Raji (cell line): ENCODE results near the gene NEGR1.

ENCODE experiments used
- POLR2A ChIP-seq: IDR thresholded peaks from 2 replicates; pipeline ENCODE4 v1.6.1; 2011; ENCODE audit warnings: low read depth, low read length, control low read depth; ENCODE audit not compliant: insufficient read depth

The NEGR1 gene

GRCh38 chr1:72282271-72283021, at the start of gene NEGR1:
Gene NEGR1, minus strand, starts transcription at chr1:72282539.
- no peak for TF ChIP-seq POLR2A

GRCh38 chr1:72326494-72326893, 44.2 kb upstream of the NEGR1 start:
- no peak for TF ChIP-seq POLR2A

GRCh38 chr1:72324451-72324850, 42.1 kb upstream of the NEGR1 start:
- TF ChIP-seq POLR2A: no peak

- TF ChIP-seq POLR2A: no peak
Observed at GRCh38 chr1:72322910-72323309, 40.6 kb upstream of the NEGR1 start.

- TF ChIP-seq POLR2A: no peak
Observed at GRCh38 chr1:72296501-72296900, 14.2 kb upstream of the NEGR1 start.

DNA sequence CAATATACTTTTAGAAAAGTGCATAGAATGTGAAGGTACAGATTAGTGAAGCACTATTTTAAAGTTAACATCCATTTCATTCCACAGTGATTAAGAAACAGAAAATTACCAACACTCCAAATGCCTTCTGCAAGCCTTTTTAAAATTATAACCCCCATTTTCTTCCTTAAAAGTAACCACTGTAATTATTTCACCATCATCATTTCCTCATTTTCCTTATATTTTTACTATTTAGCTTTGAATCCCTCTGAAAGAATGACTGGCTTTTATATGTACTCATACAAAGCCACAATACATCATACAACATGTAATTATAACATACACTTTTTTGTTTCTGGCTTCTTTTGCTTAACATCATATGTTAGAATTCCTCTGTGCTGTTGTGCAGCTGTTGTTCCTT, 6.5 kb upstream of the NEGR1 start:
- TF ChIP-seq POLR2A: no peak

DNA sequence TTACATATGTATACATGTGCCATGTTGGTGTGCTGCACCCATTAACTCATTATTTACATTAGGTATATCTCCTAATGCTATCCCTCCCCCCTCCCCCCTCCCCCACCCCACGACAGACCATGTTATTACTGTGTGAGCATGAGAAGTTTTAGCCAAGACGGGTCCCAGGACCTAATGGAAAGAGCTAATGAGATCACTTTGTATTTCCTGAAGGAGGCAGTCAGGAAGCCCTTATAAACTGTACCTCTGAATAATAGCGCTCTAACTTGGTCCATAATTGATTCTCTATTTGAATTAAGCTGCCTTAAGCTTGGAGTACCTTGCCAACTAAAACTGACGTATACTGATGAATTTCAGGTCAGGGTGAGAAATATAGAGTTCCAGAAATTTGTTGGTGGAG, 4.1 kb upstream of the NEGR1 start:
- TF ChIP-seq POLR2A: no peak

DNA sequence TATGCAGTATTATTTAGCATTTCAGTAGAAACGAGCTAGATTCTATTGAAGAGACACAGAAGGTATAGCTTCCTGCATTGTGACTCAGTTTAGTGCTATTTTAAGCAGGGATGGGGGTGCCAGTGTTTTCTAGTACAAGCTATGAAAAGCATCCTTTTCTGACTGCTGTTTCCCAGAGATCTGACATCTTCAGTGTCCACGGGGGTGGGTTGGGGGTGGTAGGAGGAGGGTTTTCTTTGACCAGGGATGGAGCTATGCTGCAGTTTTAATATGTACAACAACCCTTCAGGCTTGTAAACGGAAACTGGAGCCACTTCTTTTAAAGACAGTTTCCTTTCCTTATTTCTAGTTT, 2.7 kb upstream of the NEGR1 start:
- TF ChIP-seq POLR2A: no peak

DNA sequence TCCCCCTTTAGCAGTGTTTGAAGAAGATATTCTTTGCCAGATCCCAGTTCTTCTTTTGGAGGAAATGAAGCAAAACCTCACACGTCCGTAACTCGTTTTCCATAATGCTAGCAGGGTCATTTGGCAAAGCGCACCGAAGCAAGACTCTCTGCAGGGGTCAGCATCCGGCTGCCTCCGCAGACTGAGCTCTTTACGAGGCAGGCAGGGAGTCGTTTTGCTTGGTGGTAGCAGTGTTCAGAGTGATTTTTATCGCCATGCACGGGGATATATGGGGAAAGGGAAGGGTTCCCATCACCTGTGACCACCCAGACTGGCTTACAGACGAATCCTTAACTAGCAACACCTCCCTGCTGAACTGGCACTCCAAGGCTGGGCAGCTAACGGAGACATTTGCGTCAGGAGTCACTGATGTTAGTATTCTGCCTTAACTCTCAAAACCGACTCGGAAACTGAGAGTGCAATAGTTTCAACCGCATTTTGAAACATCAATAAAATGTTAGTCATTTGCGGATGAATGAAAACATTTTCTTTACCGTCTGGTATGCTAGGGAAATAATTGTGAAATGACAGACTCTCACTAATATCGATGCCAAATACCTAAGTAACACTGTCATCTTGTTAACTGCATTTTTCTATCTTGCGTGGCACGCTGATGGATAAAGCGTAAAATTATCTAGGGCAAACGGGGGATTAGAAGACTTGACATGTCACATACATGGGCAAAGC, 2.2 kb upstream of the NEGR1 start:
- TF ChIP-seq POLR2A: no peak

DNA sequence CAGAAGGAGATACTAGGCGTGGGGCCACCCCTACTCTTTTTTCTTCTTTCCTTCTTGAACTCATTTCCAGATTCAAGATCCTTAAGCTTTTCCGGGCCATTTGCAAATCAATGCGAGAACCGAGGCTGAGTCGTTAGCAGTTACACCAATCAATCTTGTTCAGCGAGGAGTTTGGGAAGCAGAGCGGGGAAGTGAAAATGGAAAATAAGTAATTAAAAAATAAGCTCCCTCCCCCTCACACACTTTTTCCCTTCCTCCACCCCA, 1.7 kb upstream of the NEGR1 start:
- TF ChIP-seq POLR2A: no peak

GRCh38 chr1:72283307-72284083, 1.2 kb upstream of the NEGR1 start:
- TF ChIP-seq POLR2A: no peak

GRCh38 chr1:72283022-72283306, 625 bp upstream of the NEGR1 start:
- no peak for TF ChIP-seq POLR2A

GRCh38 chr1:72281637-72282270, 585 bp downstream of the NEGR1 start:
- TF ChIP-seq POLR2A: no peak

DNA sequence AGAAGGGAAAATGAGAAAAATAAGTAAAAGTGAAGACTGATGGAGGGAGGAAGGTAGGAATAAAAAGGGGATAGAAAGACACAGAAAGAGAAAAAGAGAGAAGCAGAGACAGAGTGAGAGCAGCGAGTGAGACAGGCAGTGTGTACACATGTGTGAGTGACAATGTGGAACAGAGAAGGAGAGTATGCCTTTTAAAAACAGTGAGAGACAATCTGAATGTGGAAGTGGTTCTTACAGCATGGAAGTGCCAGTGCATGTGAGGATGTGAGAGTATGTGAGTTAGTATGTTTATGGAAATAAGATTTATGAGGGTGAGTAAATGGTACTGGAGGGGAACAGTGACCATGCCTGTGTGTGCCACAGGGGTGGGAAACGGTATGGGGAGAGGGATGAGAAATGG, 1.2 kb downstream of the NEGR1 start:
- TF ChIP-seq POLR2A: no peak

GRCh38 chr1:72280711-72281110, 1.6 kb downstream of the NEGR1 start:
- no peak for TF ChIP-seq POLR2A

DNA sequence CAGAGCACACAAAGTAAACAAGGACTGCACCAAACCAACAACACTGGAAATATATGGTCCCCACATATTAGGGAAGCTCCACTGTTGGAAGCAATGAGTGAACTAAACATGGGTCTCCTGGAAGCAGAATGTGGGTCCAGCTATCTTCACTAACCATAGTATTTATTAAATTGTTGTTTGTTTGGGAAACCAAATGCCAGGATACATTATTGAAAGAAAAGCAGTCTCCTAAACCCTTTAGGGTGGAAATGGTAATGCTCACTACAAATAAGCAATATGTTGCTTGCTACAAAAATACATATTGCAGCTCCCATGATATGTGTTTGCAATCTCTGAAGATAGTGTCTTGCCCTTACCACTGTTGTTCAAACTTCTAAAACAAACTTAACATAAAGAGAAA, 2.2 kb downstream of the NEGR1 start:
- TF ChIP-seq POLR2A: no peak
